Measurements from ENCODE around the gene WBP1. TPM values are rescaled to one million over a fixed set of nuclear protein-coding genes. Genes with fewer than 3 reads are reported as not detected.
A peak's percentile ranks its signal among the peaks of the same experiment; 100 is the strongest.
"Not testable (repeated sequence)": the region's sequence is repeated elsewhere in the genome, so short reads cannot be mapped to it uniquely, and the experiment has no call there.

WBP1 gene
- total RNA-seq, 1 donor from 2014 or later, result 47.7 TPM

GRCh38 chr2:74425523-74425922, 32.7 kb upstream of the WBP1 start:
- intact Hi-C loops (cut with DNase I), result no loop called here
- peak; percentile 38 for DNase-seq (ENCODE audit: low spot score)

DNA sequence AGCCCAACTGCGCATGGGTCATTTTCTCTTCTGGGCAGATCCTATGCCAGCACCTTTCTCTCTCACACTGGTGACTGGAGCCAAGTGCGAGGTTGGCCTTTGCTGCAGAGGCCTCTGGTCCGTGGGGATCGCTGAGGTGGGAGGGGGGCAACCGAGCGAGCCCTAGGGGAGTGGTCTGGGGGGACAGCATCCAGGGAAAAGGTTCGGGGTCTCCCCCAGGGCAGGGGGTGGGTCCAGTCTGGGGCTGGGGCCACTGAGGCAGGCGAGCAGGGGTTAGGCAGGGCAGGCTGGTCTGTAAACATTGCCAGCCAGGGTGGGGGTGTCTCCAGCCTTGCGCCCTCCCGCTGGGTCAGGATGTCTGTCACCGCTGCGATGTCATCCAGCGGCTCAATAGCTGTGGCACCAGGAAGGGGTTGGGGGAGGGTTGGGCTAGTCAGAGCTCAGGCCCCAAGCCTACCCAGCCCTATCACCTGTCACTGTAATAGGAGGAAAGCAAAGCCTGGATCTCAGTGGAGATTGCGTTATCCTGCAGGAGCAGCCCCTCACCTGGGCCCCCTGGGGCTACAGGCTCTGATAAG, 32.0 kb upstream of the WBP1 start:
- intact Hi-C loops (cut with DNase I), result no loop called here
- no peak for DNase-seq (ENCODE audit: low spot score)

- intact Hi-C loops (cut with DNase I), result no loop called here
- DNase-seq (ENCODE audit: low spot score), result no peak
Measured at GRCh38 chr2:74427551-74427950, 30.7 kb upstream of the WBP1 start.

DNA sequence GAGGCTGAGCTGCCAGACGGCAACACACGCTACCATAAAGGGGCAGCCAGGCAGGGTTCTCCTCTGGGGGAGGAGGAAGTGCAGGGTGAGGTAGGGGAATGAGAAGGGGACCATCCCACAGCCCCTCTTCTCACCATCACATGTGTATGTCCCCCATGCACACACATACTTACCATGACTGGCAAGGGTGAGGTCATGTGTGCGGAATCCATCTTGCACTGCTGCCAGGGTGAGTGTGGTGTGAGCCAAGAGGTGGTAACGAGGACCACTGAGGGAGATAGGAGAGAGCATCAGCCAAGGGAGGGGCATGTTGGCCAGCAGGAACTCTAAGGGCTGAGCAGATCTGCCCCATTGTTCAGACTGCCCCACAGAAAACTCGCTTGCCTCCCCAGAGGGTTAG, 29.6 kb upstream of the WBP1 start:
- intact Hi-C loops (cut with DNase I), result no loop called here
- no peak for DNase-seq (ENCODE audit: low spot score)

GRCh38 chr2:74429487-74430451, 28.5 kb upstream of the WBP1 start:
- intact Hi-C loops (cut with DNase I), result no loop called here
- DNase-seq (ENCODE audit: low spot score), result no peak

- DNase-seq (ENCODE audit: low spot score), result no peak
- intact Hi-C loops (cut with DNase I), result no loop called here
Measured at GRCh38 chr2:74430502-74430901, 27.7 kb upstream of the WBP1 start.

GRCh38 chr2:74436111-74436805, 22.0 kb upstream of the WBP1 start:
- intact Hi-C loops (cut with DNase I), result no loop called here
- DNase-seq (ENCODE audit: low spot score), result no peak

DNA sequence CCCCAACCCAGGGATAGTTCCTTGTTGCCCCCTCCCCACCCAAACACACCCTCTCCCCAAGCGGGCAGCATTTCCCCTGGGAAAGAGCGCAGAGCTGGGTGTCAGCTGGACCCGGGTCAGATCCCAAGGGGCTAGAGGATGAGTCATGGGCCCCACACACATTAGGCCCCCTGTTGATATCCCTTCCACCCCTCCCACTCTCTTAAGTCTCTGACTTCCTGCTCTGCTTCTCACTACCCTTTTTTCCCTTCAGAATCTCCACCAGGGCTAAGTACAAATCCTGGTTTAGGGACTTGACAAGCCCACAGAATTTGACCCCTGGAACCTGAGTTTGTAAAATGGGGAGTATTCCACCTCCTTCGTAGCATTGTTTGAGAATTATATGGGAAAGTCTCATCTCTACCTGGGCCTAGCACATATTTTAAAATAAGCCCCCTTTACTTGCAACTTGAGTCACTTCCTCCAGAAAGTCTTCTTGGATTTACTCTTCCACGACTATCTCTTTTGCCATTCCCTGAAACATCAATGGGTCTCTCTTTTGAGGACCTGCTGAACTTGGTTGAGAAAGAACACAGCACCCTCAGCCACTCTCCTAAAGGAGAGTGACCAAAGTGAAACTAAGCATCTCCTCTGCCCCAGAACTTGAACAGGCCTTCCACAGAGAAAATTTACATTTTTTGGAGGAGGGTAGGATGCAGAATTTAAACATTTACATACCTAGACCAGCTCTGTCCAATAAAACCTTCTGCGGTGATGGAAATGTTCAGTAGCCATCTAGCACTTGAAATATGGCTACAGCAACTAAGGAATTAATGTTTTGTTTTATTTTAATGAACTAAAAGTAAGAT, 21.2 kb upstream of the WBP1 start:
- intact Hi-C loops (cut with DNase I), result no loop called here
- DNase-seq (ENCODE audit: low spot score), result no peak

- no peak for DNase-seq (ENCODE audit: low spot score)
- intact Hi-C loops (cut with DNase I), result no loop called here
Measured at GRCh38 chr2:74438248-74438647, 20.0 kb upstream of the WBP1 start.

GRCh38 chr2:74439373-74439772, 18.9 kb upstream of the WBP1 start:
- no peak for DNase-seq (ENCODE audit: low spot score)
- intact Hi-C loops (cut with DNase I), result no loop called here

DNA sequence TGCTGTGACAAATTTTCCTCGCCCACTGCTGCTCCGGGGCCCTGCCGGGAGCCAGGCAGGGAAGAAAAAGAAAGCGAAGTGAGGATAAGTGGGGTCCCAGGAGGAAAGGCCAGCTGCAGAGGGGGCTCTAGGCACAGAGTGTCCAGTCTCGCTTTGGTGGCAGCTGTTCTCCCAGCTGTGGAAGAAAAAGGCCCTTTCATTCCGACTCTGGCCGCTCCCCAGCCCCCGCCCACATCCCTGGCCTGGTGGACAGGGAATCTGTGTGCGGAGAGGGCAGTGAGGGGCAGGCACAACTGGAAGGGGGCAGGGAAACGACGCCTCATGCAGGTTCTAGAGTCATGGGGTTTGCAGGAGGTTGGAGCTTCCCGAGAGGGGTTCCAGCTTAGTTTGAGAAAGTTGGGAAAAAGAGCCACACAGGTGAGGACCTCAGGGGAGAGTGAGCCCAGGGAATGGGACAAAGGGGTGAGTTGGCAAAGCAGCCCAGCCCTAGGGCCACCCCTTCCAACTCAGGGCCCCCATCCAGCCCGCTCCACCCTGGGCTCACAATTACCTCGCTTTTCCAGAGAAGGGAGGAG, 18.3 kb upstream of the WBP1 start:
- peak; percentile 84 for DNase-seq (ENCODE audit: low spot score)
- intact Hi-C loops (cut with DNase I), result no loop called here

- intact Hi-C loops (cut with DNase I), result no loop called here
- DNase-seq (ENCODE audit: low spot score), result peak; percentile 94
Measured at GRCh38 chr2:74440378-74441169, 17.7 kb upstream of the WBP1 start.

GRCh38 chr2:74441170-74441689, 17.0 kb upstream of the WBP1 start:
- intact Hi-C loops (cut with DNase I), result no loop called here
- DNase-seq (ENCODE audit: low spot score), result no peak

- DNase-seq (ENCODE audit: low spot score), result no peak
- intact Hi-C loops (cut with DNase I), result no loop called here
Measured at GRCh38 chr2:74441690-74442482, 16.4 kb upstream of the WBP1 start, which contains the start of gene RTKN. TSS of gene RTKN (minus strand) at chr2:74441937. CDS start at chr2:74441816, 121 bp downstream.

GRCh38 chr2:74442483-74443297, 15.5 kb upstream of the WBP1 start:
- DNase-seq (ENCODE audit: low spot score); intact Hi-C loops (cut with DNase I): not testable (repeated sequence)

DNA sequence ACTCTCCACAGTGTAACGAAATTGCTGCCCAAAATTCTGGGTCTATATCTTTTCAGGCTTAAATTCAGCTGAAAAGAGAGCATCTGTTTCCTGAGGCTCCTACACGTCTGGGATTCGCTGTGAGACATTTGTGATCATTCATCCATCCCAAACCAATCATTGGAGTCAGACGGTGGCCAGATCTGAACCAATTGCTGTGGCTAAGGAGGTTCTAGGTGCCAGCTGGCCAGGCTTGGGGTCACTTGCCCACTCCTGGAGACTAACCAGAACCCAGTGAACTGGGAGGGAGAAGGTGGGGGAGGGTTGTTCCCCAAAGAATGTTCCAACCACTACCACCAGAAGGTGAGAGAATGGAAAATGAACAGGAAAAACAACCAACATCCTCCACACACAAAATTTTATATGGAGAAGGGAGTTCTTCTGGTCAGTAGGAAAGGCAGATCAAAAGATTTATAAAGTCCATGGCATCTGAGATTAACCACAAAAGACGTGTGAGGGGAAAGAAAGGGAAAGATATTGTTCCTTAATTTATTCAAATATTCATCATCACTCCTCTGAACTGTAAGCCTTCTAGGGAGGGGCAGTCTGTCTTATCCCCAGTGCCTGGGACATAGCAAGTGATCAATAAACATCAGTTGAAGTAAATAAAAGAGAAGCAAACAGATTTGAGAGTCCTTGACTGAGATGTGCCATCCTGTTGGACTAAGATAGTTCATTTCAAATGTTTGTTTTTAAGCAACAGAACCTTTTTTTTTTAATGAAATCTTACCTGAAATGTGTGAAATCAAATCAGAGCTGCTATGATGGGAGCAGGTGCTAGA, 13.5 kb upstream of the WBP1 start:
- no peak for DNase-seq (ENCODE audit: low spot score)
- intact Hi-C loops (cut with DNase I), result no loop called here

All from cardiac septum (tissue), 1 donor.